GM23338 (cell line): ENCODE results near the gene PARP1.

Experiments used
- CREB1 ChIP-seq: fragments of 250-450 bp; sonication (Bioruptor Pico); IDR thresholded peaks from 2 replicates; pipeline ENCODE4 v1.5.0; 2020; ENCODE audit warnings: low read depth, mild to moderate bottlenecking, moderate library complexity
- EZH2 ChIP-seq: fragments of 200-600 bp; sonication (generic); IDR thresholded peaks from one replicate; pipeline ENCODE4 v1.8.0; 2017; ENCODE audit warnings: antibody characterized with exemption, mild to moderate bottlenecking, low read depth; ENCODE audit not compliant: unreplicated experiment
- JUNB ChIP-seq: IDR thresholded peaks from one replicate; pipeline ENCODE4 v1.6.1; 2016; ENCODE audit warnings: antibody characterized with exemption; ENCODE audit not compliant: unreplicated experiment
- NANOG ChIP-seq: IDR thresholded peaks from 2 replicates; pipeline ENCODE4 v1.6.1; 2016; ENCODE audit warnings: antibody characterized with exemption, borderline replicate concordance
- POLR2AphosphoS5 ChIP-seq: IDR thresholded peaks from 2 replicates; pipeline ENCODE4 v1.6.1; 2016; ENCODE audit warnings: antibody characterized with exemption, low read depth
- TF ChIP-seq, protein P1 (sequence below), 2 experiments: fragments of 200-600 bp in 1 of 2; sonication (generic) in 1 of 2; conservative IDR thresholded peaks; 2 replicates each; pipeline versions ENCODE4 v1.5.1 to v1.6.1; 2016 to 2017; ENCODE audit warnings: antibody characterized with exemption in 2 of 2, low read depth in 2 of 2, mild to moderate bottlenecking in 2 of 2, moderate library complexity in 1 of 2
- TF ChIP-seq, protein P2 (sequence below): IDR thresholded peaks from one replicate; pipeline ENCODE4 v1.6.1; 2018; ENCODE audit warnings: antibody characterized with exemption; ENCODE audit not compliant: unreplicated experiment
- TF ChIP-seq, protein P3 (sequence below): IDR thresholded peaks from 2 replicates; pipeline ENCODE4 v1.6.1; 2016; ENCODE audit warnings: antibody characterized with exemption
- TF ChIP-seq, protein P4 (sequence below): fragments of 250-450 bp; sonication (Bioruptor Pico); IDR thresholded peaks from 2 replicates; pipeline ENCODE4 v1.5.0; 2020; ENCODE audit warnings: mild to moderate bottlenecking, moderate library complexity

DNA sequence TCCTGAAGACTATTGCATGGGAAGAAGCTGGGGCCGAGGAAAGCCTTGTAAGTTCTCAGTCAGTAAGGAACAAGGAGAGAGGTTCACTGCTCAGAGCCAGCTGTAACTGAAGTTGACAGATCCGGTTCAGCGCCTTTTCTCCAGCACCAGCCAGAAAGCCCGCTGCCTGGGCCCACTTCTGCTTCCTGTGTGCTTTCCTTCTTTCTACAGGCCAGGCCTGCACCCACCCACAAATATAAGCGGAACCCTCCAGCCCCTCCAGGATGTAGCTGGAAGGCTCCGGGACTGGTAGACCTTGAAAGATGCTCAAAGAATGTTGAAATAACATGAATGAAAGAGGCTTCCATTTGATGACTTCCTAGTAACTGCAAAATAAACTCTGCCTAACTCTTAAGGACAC is 38.8 kb downstream of the PARP1 start:
- TF ChIP-seq CREB1 (CRISPR knock-in tag) = no peak
- TF ChIP-seq, protein P1, sequence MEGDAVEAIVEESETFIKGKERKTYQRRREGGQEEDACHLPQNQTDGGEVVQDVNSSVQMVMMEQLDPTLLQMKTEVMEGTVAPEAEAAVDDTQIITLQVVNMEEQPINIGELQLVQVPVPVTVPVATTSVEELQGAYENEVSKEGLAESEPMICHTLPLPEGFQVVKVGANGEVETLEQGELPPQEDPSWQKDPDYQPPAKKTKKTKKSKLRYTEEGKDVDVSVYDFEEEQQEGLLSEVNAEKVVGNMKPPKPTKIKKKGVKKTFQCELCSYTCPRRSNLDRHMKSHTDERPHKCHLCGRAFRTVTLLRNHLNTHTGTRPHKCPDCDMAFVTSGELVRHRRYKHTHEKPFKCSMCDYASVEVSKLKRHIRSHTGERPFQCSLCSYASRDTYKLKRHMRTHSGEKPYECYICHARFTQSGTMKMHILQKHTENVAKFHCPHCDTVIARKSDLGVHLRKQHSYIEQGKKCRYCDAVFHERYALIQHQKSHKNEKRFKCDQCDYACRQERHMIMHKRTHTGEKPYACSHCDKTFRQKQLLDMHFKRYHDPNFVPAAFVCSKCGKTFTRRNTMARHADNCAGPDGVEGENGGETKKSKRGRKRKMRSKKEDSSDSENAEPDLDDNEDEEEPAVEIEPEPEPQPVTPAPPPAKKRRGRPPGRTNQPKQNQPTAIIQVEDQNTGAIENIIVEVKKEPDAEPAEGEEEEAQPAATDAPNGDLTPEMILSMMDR (conservative IDR thresholded peaks at IDR 0.05; ENCODE audit: low read depth in 2 of 2) = no peak
- no peak for TF ChIP-seq JUNB
- TF ChIP-seq EZH2 = no peak
- no peak for TF ChIP-seq POLR2AphosphoS5
- TF ChIP-seq, protein P2, sequence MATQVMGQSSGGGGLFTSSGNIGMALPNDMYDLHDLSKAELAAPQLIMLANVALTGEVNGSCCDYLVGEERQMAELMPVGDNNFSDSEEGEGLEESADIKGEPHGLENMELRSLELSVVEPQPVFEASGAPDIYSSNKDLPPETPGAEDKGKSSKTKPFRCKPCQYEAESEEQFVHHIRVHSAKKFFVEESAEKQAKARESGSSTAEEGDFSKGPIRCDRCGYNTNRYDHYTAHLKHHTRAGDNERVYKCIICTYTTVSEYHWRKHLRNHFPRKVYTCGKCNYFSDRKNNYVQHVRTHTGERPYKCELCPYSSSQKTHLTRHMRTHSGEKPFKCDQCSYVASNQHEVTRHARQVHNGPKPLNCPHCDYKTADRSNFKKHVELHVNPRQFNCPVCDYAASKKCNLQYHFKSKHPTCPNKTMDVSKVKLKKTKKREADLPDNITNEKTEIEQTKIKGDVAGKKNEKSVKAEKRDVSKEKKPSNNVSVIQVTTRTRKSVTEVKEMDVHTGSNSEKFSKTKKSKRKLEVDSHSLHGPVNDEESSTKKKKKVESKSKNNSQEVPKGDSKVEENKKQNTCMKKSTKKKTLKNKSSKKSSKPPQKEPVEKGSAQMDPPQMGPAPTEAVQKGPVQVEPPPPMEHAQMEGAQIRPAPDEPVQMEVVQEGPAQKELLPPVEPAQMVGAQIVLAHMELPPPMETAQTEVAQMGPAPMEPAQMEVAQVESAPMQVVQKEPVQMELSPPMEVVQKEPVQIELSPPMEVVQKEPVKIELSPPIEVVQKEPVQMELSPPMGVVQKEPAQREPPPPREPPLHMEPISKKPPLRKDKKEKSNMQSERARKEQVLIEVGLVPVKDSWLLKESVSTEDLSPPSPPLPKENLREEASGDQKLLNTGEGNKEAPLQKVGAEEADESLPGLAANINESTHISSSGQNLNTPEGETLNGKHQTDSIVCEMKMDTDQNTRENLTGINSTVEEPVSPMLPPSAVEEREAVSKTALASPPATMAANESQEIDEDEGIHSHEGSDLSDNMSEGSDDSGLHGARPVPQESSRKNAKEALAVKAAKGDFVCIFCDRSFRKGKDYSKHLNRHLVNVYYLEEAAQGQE = no peak
- TF ChIP-seq, protein P3, sequence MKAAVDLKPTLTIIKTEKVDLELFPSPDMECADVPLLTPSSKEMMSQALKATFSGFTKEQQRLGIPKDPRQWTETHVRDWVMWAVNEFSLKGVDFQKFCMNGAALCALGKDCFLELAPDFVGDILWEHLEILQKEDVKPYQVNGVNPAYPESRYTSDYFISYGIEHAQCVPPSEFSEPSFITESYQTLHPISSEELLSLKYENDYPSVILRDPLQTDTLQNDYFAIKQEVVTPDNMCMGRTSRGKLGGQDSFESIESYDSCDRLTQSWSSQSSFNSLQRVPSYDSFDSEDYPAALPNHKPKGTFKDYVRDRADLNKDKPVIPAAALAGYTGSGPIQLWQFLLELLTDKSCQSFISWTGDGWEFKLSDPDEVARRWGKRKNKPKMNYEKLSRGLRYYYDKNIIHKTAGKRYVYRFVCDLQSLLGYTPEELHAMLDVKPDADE = no peak
- TF ChIP-seq, protein P4, sequence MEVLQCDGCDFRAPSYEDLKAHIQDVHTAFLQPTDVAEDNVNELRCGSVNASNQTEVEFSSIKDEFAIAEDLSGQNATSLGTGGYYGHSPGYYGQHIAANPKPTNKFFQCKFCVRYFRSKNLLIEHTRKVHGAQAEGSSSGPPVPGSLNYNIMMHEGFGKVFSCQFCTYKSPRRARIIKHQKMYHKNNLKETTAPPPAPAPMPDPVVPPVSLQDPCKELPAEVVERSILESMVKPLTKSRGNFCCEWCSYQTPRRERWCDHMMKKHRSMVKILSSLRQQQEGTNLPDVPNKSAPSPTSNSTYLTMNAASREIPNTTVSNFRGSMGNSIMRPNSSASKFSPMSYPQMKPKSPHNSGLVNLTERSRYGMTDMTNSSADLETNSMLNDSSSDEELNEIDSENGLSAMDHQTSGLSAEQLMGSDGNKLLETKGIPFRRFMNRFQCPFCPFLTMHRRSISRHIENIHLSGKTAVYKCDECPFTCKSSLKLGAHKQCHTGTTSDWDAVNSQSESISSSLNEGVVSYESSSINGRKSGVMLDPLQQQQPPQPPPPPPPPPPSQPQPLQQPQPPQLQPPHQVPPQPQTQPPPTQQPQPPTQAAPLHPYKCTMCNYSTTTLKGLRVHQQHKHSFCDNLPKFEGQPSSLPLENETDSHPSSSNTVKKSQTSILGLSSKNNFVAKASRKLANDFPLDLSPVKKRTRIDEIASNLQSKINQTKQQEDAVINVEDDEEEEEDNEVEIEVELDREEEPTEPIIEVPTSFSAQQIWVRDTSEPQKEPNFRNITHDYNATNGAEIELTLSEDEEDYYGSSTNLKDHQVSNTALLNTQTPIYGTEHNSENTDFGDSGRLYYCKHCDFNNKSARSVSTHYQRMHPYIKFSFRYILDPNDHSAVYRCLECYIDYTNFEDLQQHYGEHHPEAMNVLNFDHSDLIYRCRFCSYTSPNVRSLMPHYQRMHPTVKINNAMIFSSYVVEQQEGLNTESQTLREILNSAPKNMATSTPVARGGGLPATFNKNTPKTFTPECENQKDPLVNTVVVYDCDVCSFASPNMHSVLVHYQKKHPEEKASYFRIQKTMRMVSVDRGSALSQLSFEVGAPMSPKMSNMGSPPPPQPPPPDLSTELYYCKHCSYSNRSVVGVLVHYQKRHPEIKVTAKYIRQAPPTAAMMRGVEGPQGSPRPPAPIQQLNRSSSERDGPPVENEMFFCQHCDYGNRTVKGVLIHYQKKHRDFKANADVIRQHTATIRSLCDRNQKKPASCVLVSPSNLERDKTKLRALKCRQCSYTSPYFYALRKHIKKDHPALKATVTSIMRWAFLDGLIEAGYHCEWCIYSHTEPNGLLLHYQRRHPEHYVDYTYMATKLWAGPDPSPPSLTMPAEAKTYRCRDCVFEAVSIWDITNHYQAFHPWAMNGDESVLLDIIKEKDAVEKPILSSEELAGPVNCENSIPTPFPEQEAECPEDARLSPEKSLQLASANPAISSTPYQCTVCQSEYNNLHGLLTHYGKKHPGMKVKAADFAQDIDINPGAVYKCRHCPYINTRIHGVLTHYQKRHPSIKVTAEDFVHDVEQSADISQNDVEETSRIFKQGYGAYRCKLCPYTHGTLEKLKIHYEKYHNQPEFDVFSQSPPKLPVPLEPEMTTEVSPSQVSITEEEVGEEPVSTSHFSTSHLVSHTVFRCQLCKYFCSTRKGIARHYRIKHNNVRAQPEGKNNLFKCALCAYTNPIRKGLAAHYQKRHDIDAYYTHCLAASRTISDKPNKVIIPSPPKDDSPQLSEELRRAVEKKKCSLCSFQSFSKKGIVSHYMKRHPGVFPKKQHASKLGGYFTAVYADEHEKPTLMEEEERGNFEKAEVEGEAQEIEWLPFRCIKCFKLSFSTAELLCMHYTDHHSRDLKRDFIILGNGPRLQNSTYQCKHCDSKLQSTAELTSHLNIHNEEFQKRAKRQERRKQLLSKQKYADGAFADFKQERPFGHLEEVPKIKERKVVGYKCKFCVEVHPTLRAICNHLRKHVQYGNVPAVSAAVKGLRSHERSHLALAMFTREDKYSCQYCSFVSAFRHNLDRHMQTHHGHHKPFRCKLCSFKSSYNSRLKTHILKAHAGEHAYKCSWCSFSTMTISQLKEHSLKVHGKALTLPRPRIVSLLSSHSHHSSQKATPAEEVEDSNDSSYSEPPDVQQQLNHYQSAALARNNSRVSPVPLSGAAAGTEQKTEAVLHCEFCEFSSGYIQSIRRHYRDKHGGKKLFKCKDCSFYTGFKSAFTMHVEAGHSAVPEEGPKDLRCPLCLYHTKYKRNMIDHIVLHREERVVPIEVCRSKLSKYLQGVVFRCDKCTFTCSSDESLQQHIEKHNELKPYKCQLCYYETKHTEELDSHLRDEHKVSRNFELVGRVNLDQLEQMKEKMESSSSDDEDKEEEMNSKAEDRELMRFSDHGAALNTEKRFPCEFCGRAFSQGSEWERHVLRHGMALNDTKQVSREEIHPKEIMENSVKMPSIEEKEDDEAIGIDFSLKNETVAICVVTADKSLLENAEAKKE = no peak
- no peak for TF ChIP-seq NANOG
